Testis (tissue), 3 donors: ENCODE data around the gene SLC5A10. TPM values are rescaled to one million over a fixed set of nuclear protein-coding genes. Genes with fewer than 3 reads are reported as not detected.

Source experiments
- DNase-seq: peaks from one replicate; pipeline ENCODE4 v3.0.0-alpha.2; 2019
- H3K27ac ChIP-seq, 2 donors: fragments of 200-600 bp; sonication (generic); one replicate each; pipeline ENCODE4 v1.5.1; 2019
- H3K27me3 ChIP-seq: fragments of 200-600 bp; sonication (generic); one replicate; pipeline ENCODE4 v1.5.1; 2019
- H3K36me3 ChIP-seq: fragments of 200-600 bp; sonication (generic); one replicate; pipeline ENCODE4 v1.5.1; 2017; ENCODE audit warnings: low read depth; ENCODE audit errors: missing control alignments
- H3K4me1 ChIP-seq: fragments of 200-600 bp; sonication (generic); one replicate; pipeline ENCODE4 v1.5.1; 2019
- H3K4me3 ChIP-seq, 2 donors: fragments of 200-600 bp; sonication (generic); one replicate each; pipeline ENCODE4 v1.5.1; 2017 to 2019
- H3K9me3 ChIP-seq: fragments of 200-600 bp; sonication (generic); one replicate; pipeline ENCODE4 v1.5.1; 2017
- CTCF ChIP-seq, 3 experiments: fragments of 450-650 bp in 2 of 3; fragments of 200-600 bp in 1 of 3; sonication (generic) in 1 of 3; IDR thresholded peaks; one replicate each; pipeline ENCODE4 v1.5.1; 2016 to 2019; ENCODE audit warnings: antibody characterized with exemption in 3 of 3, mild to moderate bottlenecking in 2 of 3, moderate library complexity in 1 of 3
- POLR2A ChIP-seq: fragments of 450-650 bp; IDR thresholded peaks from one replicate; pipeline ENCODE4 v1.6.1; 2017; ENCODE audit warnings: antibody characterized with exemption, mild to moderate bottlenecking, moderate library complexity
- WGBS, 2 donors: methylation state at CpG; one replicate each; pipeline ENCODE4 v1.1.5; 2018; 5-methylcytosine and 5-hydroxymethylcytosine counted together
- intact Hi-C: fragments of 100-400 bp; cut with DNase I; formaldehyde crosslinking; loops from one replicate; pipeline ENCODE4 v1.15.1; 2023; ENCODE audit warnings: low total_unique reads
- polyA plus RNA-seq: library from polyadenylated mRNA; stranded (reverse); fragments of 350-450 nt; fragmentation: Illumina TruSeq; extraction: RNeasy Lipid Tissue Mini Kit (QIAGEN cat#74804); gene quantifications from one replicate; pipeline ENCODE4 v1.2.3, GENCODE V29; 2014; ENCODE audit warnings: low read depth, low replicate concordance; ENCODE audit not compliant: insufficient read depth
- total RNA-seq, 2 donors: library from RNA; depleted of rRNA; stranded (reverse); fragments of >200 nt; gene quantifications; one replicate each; pipeline ENCODE4 v1.2.3, GENCODE V29; 2016

SLC5A10 gene
- total and polyA plus RNA-seq, 3 donors from 2014 or later, result 0.98 to 1.1 (median 1.1) TPM

- H3K4me1 ChIP-seq, result peaks cover 5% of the 10 kb centered on the region
- H3K27ac ChIP-seq, result no peak overlapping the region
- H3K27me3 ChIP-seq, result no peaks in the 10 kb centered on the region
- H3K4me3 ChIP-seq, result no peak overlapping the region
- no peaks in the 10 kb centered on the region for H3K36me3 ChIP-seq
- TF ChIP-seq CTCF (IDR thresholded peaks at IDR 0.05) (no peak), POLR2A (no peak)
- WGBS, 2 donors, result 96 to 98% methylated on average over 7 of the region's 7 CpGs
- DNase-seq, result no peak
- intact Hi-C loops, result no loop called here
- no peaks in the 10 kb centered on the region for H3K9me3 ChIP-seq
These were observed 19.8 kb downstream of the SLC5A10 start for GRCh38 chr17:18971801-18972200.

- no peaks in the 10 kb centered on the region for H3K36me3 ChIP-seq
- H3K4me3 ChIP-seq, result no peak overlapping the region
- no peaks in the 10 kb centered on the region for H3K27me3 ChIP-seq
- H3K9me3 ChIP-seq, result no peaks in the 10 kb centered on the region
- WGBS, 2 donors, result 92 to 100% methylated on average over 1 to 10 of the region's 10 CpGs
- no peak for DNase-seq
- peaks cover 5% of the 10 kb centered on the region for H3K4me1 ChIP-seq
- intact Hi-C loops, result no loop called here
- TF ChIP-seq POLR2A (no peak), CTCF (IDR thresholded peaks at IDR 0.05) (no peak)
- H3K27ac ChIP-seq, result no peak overlapping the region
These were observed 22.6 kb downstream of the SLC5A10 start for GRCh38 chr17:18974407-18975149.

GRCh38 chr17:18975597-18975996 is 23.6 kb downstream of the SLC5A10 start:
- 92% methylated on average over 13 of the region's 13 CpGs for WGBS, 2 donors
- no peak for TF ChIP-seq CTCF (IDR thresholded peaks at IDR 0.05)
- TF ChIP-seq POLR2A, result no peak
- no peaks in the 10 kb centered on the region for H3K9me3 ChIP-seq
- no peaks in the 10 kb centered on the region for H3K27me3 ChIP-seq
- peaks cover 5% of the 10 kb centered on the region for H3K4me1 ChIP-seq
- no peak for DNase-seq
- H3K36me3 ChIP-seq, result no peaks in the 10 kb centered on the region
- H3K4me3 ChIP-seq, result no peak overlapping the region
- H3K27ac ChIP-seq, result no peak overlapping the region
- intact Hi-C loops, result no loop called here

GRCh38 chr17:18976201-18976600 is 24.2 kb downstream of the SLC5A10 start:
- H3K4me1 ChIP-seq, result peaks cover 5% of the 10 kb centered on the region
- TF ChIP-seq POLR2A (no peak), CTCF (IDR thresholded peaks at IDR 0.05) (no peak)
- H3K27me3 ChIP-seq, result no peaks in the 10 kb centered on the region
- no peaks in the 10 kb centered on the region for H3K9me3 ChIP-seq
- no peak overlapping the region for H3K4me3 ChIP-seq
- no peak for DNase-seq
- intact Hi-C loops, result no loop called here
- 68 to 72% methylated on average over 4 of the region's 4 CpGs for WGBS, 2 donors
- no peaks in the 10 kb centered on the region for H3K36me3 ChIP-seq
- no peak overlapping the region for H3K27ac ChIP-seq

GRCh38 chr17:18977021-18977420 is 25.1 kb downstream of the SLC5A10 start:
- Histone ChIP-seq H3K27me3 (no peaks in the 10 kb centered on the region), H3K36me3 (no peaks in the 10 kb centered on the region), H3K4me3 (no peak overlapping the region), H3K27ac (no peak overlapping the region), H3K9me3 (no peaks in the 10 kb centered on the region), H3K4me1 (peaks cover 5% of the 10 kb centered on the region)
- 88 to 100% methylated on average over 1 to 4 of the region's 4 CpGs for WGBS, 2 donors
- no peak for DNase-seq
- no peak for TF ChIP-seq CTCF (IDR thresholded peaks at IDR 0.05)
- TF ChIP-seq POLR2A, result no peak
- intact Hi-C loops, result no loop called here
